C1 segment of cervical spinal cord (tissue), 14 donors: ENCODE data around the gene FAM174B.

ENCODE experiments used
- DNase-seq, 14 donors: peaks; one replicate each; lab custom pipeline; 2025; lab: John Stamatoyannopoulos, UW

Gene FAM174B

GRCh38 chr15:92601592-92602266 lies 53.8 kb downstream of the FAM174B start:
- no peak for DNase-seq

- peak in 1 of 14 donors; percentile 13 for DNase-seq
These were observed 54.7 kb downstream of the FAM174B start for GRCh38 chr15:92600856-92601255.

- DNase-seq, result no peak
These were observed 56.1 kb downstream of the FAM174B start for GRCh38 chr15:92599394-92599970.

GRCh38 chr15:92597548-92597947 lies 58.0 kb downstream of the FAM174B start:
- DNase-seq, result no peak

GRCh38 chr15:92596623-92597022 lies 59.0 kb downstream of the FAM174B start:
- DNase-seq, result no peak

GRCh38 chr15:92595506-92596381 lies 59.8 kb downstream of the FAM174B start:
- no peak for DNase-seq

- DNase-seq, result no peak
These were observed 64.3 kb downstream of the FAM174B start for GRCh38 chr15:92591275-92591674.

GRCh38 chr15:92586966-92587365 lies 68.6 kb downstream of the FAM174B start:
- no peak for DNase-seq

- DNase-seq, result no peak
These were observed 69.1 kb downstream of the FAM174B start for GRCh38 chr15:92586383-92586942.

- DNase-seq, result no peak
These were observed 71.5 kb downstream of the FAM174B start for GRCh38 chr15:92584105-92584504.

- DNase-seq, result no peak
These were observed 72.2 kb downstream of the FAM174B start for GRCh38 chr15:92583096-92584034.

- no peak for DNase-seq
These were observed 73.4 kb downstream of the FAM174B start for GRCh38 chr15:92582206-92582605.

- DNase-seq, result no peak
These were observed 74.6 kb downstream of the FAM174B start for GRCh38 chr15:92580933-92581445.

- DNase-seq, result no peak
These were observed 75.1 kb downstream of the FAM174B start for GRCh38 chr15:92580521-92580920.

GRCh38 chr15:92579931-92580470 lies 75.6 kb downstream of the FAM174B start:
- DNase-seq, result no peak

- DNase-seq, result no peak
These were observed 76.1 kb downstream of the FAM174B start for GRCh38 chr15:92579486-92579885.

GRCh38 chr15:92578096-92578835 lies 77.3 kb downstream of the FAM174B start:
- no peak for DNase-seq

- DNase-seq, result no peak
These were observed 78.9 kb downstream of the FAM174B start for GRCh38 chr15:92576597-92577200.

GRCh38 chr15:92574566-92574965 lies 81.0 kb downstream of the FAM174B start:
- no peak for DNase-seq
